ENCODE results near the gene NUS1.

DNA sequence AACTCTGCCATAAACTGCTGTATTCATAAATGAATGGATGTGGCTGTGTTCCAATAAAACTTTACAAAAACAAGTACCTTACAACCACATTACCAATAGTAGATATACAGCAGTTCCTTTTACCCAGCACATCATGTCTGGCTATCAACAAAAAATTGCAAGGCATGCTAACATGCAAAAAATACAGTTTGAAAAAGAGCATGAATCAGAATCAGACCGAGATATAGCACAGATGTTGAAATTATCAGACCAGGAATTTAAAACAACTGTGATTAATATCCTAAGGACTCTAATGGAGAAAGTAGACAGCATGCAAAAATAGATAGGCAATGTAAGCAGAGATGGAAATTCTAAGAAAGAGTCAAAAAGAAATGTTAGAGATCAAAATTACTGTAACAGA is 8.4 kb upstream of the NUS1 start:
- TF ChIP-seq, protein P1, sequence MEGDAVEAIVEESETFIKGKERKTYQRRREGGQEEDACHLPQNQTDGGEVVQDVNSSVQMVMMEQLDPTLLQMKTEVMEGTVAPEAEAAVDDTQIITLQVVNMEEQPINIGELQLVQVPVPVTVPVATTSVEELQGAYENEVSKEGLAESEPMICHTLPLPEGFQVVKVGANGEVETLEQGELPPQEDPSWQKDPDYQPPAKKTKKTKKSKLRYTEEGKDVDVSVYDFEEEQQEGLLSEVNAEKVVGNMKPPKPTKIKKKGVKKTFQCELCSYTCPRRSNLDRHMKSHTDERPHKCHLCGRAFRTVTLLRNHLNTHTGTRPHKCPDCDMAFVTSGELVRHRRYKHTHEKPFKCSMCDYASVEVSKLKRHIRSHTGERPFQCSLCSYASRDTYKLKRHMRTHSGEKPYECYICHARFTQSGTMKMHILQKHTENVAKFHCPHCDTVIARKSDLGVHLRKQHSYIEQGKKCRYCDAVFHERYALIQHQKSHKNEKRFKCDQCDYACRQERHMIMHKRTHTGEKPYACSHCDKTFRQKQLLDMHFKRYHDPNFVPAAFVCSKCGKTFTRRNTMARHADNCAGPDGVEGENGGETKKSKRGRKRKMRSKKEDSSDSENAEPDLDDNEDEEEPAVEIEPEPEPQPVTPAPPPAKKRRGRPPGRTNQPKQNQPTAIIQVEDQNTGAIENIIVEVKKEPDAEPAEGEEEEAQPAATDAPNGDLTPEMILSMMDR (optimal IDR thresholded peaks at IDR 0.05 in 1 of 3, IDR thresholded peaks at IDR 0.05 in 1 of 3, conservative IDR thresholded peaks at IDR 0.05 in 1 of 3; ENCODE audit: extremely low read depth in 1 of 3, insufficient read depth in 2 of 3, low read length in 3 of 3) = no peak
- no peak for TF ChIP-seq EZH2 (IDR thresholded peaks at IDR 0.05; ENCODE audit: low read length)

Data from keratinocyte (primary cell).